HepG2 (cell line): ENCODE results near the gene LAMC1. TPM values are rescaled to one million over a fixed set of nuclear protein-coding genes. Genes with fewer than 3 reads are reported as not detected.

Experiments used
- ARID2 ChIP-seq: sonication (generic); formaldehyde crosslinking; IDR thresholded peaks from 2 replicates; pipeline ENCODE4 v1.8.1; 2022; ENCODE audit warnings: mild to moderate bottlenecking, missing genetic modification reagents, borderline replicate concordance
- ASH2L ChIP-seq: fragments of 300-600, 200-600 bp; sonication (generic); IDR thresholded peaks from 2 replicates; pipeline ENCODE4 v1.7.0; 2017; ENCODE audit warnings: low read depth, mild to moderate bottlenecking, moderate library complexity, mixed read lengths, low read length; ENCODE audit not compliant: insufficient read length
- CAMTA2 ChIP-seq: sonication (generic); formaldehyde crosslinking; IDR thresholded peaks from 2 replicates; pipeline ENCODE4 v1.4.0; 2020; ENCODE audit warnings: mild to moderate bottlenecking, missing genetic modification reagents, borderline replicate concordance
- ELF1 ChIP-seq: sonication (generic); formaldehyde crosslinking; IDR thresholded peaks from 2 replicates; pipeline ENCODE4 v1.4.0; 2020; ENCODE audit warnings: missing genetic modification reagents
- GABPB1 ChIP-seq: IDR thresholded peaks from 2 replicates; pipeline ENCODE4 v1.6.1; 2016; ENCODE audit warnings: mild to moderate bottlenecking, missing genetic modification reagents, moderate library complexity, missing compliant biosample characterization
- NFE2L1 ChIP-seq: sonication (generic); formaldehyde crosslinking; IDR thresholded peaks from 2 replicates; pipeline ENCODE4 v1.4.0; 2020; ENCODE audit warnings: missing genetic modification reagents, mild to moderate bottlenecking, borderline replicate concordance
- PRDM10 ChIP-seq: sonication (generic); formaldehyde crosslinking; IDR thresholded peaks from 2 replicates; pipeline ENCODE4 v1.4.0; 2020; ENCODE audit warnings: low read depth, missing genetic modification reagents
- ZBED4 ChIP-seq: sonication (generic); formaldehyde crosslinking; IDR thresholded peaks from 2 replicates; pipeline ENCODE4 v1.4.0; 2020; ENCODE audit warnings: missing genetic modification reagents, borderline replicate concordance
- ZFAT ChIP-seq: sonication (generic); formaldehyde crosslinking; conservative IDR thresholded peaks from 2 replicates; pipeline ENCODE4 v1.8.1; 2023; ENCODE audit warnings: missing genetic modification reagents, inconsistent platforms
- ZNF414 ChIP-seq: sonication (generic); formaldehyde crosslinking; IDR thresholded peaks from 2 replicates; pipeline ENCODE4 v1.5.0; 2020; ENCODE audit warnings: missing genetic modification reagents
- ZNF530 ChIP-seq: sonication (generic); formaldehyde crosslinking; IDR thresholded peaks from 2 replicates; pipeline ENCODE4 v1.5.0; 2020; ENCODE audit warnings: low read depth, mild to moderate bottlenecking, missing genetic modification reagents
- ZNF781 ChIP-seq: sonication (generic); formaldehyde crosslinking; IDR thresholded peaks from 2 replicates; pipeline ENCODE4 v1.5.1; 2020; ENCODE audit warnings: borderline replicate concordance, mild to moderate bottlenecking, missing genetic modification reagents; ENCODE audit errors: not compliant biosample characterization
- polyA plus RNA-seq, 8 experiments: library from polyadenylated mRNA; depleted of rRNA in 3 of 8; stranded (reverse) in 7 of 8; unstranded in 1 of 8; fragments of >200 nt; fragmentation: Illumina TruSeq in 4 of 8; extraction: Trizol in 4 of 8; gene quantifications; 2 replicates each; pipeline versions ENCODE4 v1.2.1 to v1.2.3, GENCODE V29; 2011 to 2016; ENCODE audit warnings: low read depth in 4 of 8, missing spikeins in 1 of 8, mixed read lengths in 1 of 8; ENCODE audit not compliant: insufficient read depth in 1 of 8
- total RNA-seq, 5 experiments: library from RNA; depleted of rRNA; stranded (reverse); fragments of >200 nt; fragmentation: Illumina TruSeq; extraction: Trizol; gene quantifications; 2 replicates each; pipeline ENCODE4 v1.2.3, GENCODE V29; 2016; ENCODE audit warnings: low read depth in 1 of 5
- TF ChIP-seq, protein P1 (sequence below): sonication (generic); formaldehyde crosslinking; IDR thresholded peaks from 2 replicates; pipeline ENCODE4 v1.5.0; 2020; ENCODE audit warnings: missing genetic modification reagents
- TF ChIP-seq, protein P2 (sequence below): sonication (generic); formaldehyde crosslinking; IDR thresholded peaks from 2 replicates; pipeline ENCODE4 v1.5.0; 2020; ENCODE audit warnings: missing genetic modification reagents

Gene LAMC1
- total and polyA plus RNA-seq, 2 of the 13 experiments (the other 11 are each of a cell fraction or from before 2014, with no cell fraction given): 58.5 to 137 TPM

DNA sequence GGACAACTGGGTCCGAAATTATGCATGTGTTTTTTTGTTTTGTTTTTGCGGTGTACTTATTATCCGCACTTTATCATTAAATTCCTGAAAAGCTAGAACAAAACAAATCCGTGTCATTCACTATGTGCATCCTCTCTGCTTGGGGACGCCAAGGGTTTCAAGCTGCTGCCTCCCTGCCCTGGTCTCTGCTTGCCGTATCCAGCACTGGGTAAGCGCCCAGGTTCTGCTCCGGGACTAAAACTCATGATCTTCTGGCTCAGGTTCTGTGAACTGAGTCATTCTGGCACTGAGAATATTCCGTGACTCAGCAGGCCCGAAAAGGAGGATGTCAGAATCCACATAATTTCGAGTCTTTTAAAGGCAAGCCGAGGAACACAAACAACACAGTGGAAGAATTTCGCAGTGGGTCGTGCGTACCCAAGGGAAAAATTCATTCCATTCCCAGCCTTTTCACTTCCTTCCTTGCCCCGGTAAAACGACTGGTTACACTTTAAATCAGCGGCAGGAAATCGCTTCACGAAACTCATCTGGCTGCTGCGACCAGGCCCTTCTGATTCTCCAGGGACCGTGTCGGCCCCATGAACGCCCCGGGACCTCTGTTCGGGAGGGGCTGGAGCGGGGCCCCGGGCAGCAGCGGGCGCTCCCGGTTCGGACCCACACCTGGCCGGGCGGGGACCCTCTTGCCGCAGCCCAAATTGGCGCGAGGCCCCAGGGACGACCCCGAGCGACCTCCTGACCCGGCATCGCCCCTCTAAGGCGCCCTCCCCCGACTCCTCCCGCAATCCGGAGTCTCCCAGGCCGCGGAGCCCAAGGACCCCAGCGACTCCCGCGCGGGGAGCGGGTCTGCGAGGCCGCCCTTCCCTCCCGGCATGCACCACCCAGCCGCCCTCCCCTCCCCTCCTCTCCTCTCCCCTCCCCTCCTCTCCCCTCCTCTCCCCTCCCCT, 746 bp upstream of the LAMC1 start (continued):
- no peak for TF ChIP-seq PRDM10 (CRISPR knock-in tag)
- TF ChIP-seq ZFAT (CRISPR knock-in tag): no peak
- TF ChIP-seq, protein P1, sequence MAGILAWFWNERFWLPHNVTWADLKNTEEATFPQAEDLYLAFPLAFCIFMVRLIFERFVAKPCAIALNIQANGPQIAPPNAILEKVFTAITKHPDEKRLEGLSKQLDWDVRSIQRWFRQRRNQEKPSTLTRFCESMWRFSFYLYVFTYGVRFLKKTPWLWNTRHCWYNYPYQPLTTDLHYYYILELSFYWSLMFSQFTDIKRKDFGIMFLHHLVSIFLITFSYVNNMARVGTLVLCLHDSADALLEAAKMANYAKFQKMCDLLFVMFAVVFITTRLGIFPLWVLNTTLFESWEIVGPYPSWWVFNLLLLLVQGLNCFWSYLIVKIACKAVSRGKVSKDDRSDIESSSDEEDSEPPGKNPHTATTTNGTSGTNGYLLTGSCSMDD (CRISPR knock-in tag): no peak
- 0 out of 2 replicates have a peak, but pooled peaks have one; percentile 30 for TF ChIP-seq NFE2L1 (CRISPR knock-in tag)
- 0 out of 2 replicates have a peak, but pooled peaks have one; percentile 20 for TF ChIP-seq ELF1 (CRISPR knock-in tag)
- peak; percentile 67; the same call in 1 of the 2 replicates for TF ChIP-seq ARID2
- TF ChIP-seq ZNF781: peak; percentile 38
- no peak for TF ChIP-seq CAMTA2 (CRISPR knock-in tag)
- 0 out of 2 replicates have a peak, but pooled peaks have one; percentile 16 for TF ChIP-seq GABPB1 (CRISPR knock-in tag)
- TF ChIP-seq, protein P2, sequence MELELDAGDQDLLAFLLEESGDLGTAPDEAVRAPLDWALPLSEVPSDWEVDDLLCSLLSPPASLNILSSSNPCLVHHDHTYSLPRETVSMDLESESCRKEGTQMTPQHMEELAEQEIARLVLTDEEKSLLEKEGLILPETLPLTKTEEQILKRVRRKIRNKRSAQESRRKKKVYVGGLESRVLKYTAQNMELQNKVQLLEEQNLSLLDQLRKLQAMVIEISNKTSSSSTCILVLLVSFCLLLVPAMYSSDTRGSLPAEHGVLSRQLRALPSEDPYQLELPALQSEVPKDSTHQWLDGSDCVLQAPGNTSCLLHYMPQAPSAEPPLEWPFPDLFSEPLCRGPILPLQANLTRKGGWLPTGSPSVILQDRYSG (CRISPR knock-in tag): no peak
- peak; percentile 38 for TF ChIP-seq ASH2L
- no peak for TF ChIP-seq ZNF530
- TF ChIP-seq ZNF414 (CRISPR knock-in tag): peak; percentile 58; the same call in 1 of the 2 replicates
- no peak for TF ChIP-seq ZBED4
